Tibial nerve (tissue), 4 donors: ENCODE results near the gene ALDOB.

ENCODE experiments used
- CTCF ChIP-seq, 5 experiments: fragments of 200-600 bp in 3 of 5; fragments of 450-650 bp in 2 of 5; sonication (generic) in 3 of 5; IDR thresholded peaks; one replicate each; pipeline ENCODE4 v1.5.1; 2016 to 2019; ENCODE audit warnings: antibody characterized with exemption in 5 of 5, mild to moderate bottlenecking in 3 of 5, moderate library complexity in 2 of 5
- EP300 ChIP-seq, 2 donors: sonication (generic); formaldehyde crosslinking; IDR thresholded peaks; one replicate each; pipeline ENCODE4 v1.6.1; 2017; ENCODE audit warnings: antibody characterized with exemption in 2 of 2, mild to moderate bottlenecking in 1 of 2
- POLR2A ChIP-seq, 2 donors: fragments of 450-650 bp; IDR thresholded peaks; one replicate each; pipeline ENCODE4 v1.6.1; 2017; ENCODE audit warnings: antibody characterized with exemption in 2 of 2, mild to moderate bottlenecking in 2 of 2, moderate library complexity in 2 of 2

- TF ChIP-seq CTCF (IDR thresholded peaks at IDR 0.05) (no peak), EP300 (IDR thresholded peaks at IDR 0.05) (no peak), POLR2A (IDR thresholded peaks at IDR 0.05) (no peak)
These were observed 7.2 kb upstream of the ALDOB start for GRCh38 chr9:101442736-101443135.
